HuH-7.5 (cell line): ENCODE data around the gene CCDC71L.

Source experiments
- DNase-seq: peaks from one replicate; pipeline ENCODE4 v3.0.0; 2011; ENCODE audit warnings: low spot score

The CCDC71L gene

GRCh38 chr7:106659166-106659962 lies 1.6 kb downstream of the CCDC71L start:
- no peak for DNase-seq

GRCh38 chr7:106658316-106659165 lies 2.4 kb downstream of the CCDC71L start:
- DNase-seq: no peak

GRCh38 chr7:106657085-106657991 lies 3.6 kb downstream of the CCDC71L start:
- no peak for DNase-seq

- DNase-seq: no peak
Measured at GRCh38 chr7:106655703-106656498, 5.1 kb downstream of the CCDC71L start.

- no peak for DNase-seq
Measured at GRCh38 chr7:106653488-106653887, 7.5 kb downstream of the CCDC71L start.

GRCh38 chr7:106652909-106653308 lies 8.0 kb downstream of the CCDC71L start:
- no peak for DNase-seq

GRCh38 chr7:106652092-106652491 lies 8.9 kb downstream of the CCDC71L start:
- DNase-seq: no peak

GRCh38 chr7:106646256-106646655 lies 14.7 kb downstream of the CCDC71L start:
- no peak for DNase-seq

- no peak for DNase-seq
Measured at GRCh38 chr7:106644999-106645398, 16.0 kb downstream of the CCDC71L start.

- DNase-seq: no peak
Measured at GRCh38 chr7:106643216-106644000, 17.6 kb downstream of the CCDC71L start.

GRCh38 chr7:106641416-106641815 lies 19.5 kb downstream of the CCDC71L start:
- DNase-seq: no peak

GRCh38 chr7:106640368-106641141 lies 20.4 kb downstream of the CCDC71L start:
- DNase-seq: no peak

- DNase-seq: no peak
Measured at GRCh38 chr7:106639476-106640334, 21.3 kb downstream of the CCDC71L start.

GRCh38 chr7:106635411-106635810 lies 25.5 kb downstream of the CCDC71L start:
- DNase-seq: no peak

GRCh38 chr7:106634958-106635357 lies 26.0 kb downstream of the CCDC71L start:
- no peak for DNase-seq

GRCh38 chr7:106630648-106631047 lies 30.3 kb downstream of the CCDC71L start:
- DNase-seq: no peak

- no peak for DNase-seq
Measured at GRCh38 chr7:106629516-106629915, 31.4 kb downstream of the CCDC71L start.

- DNase-seq: no peak
Measured at GRCh38 chr7:106626376-106627164, 34.4 kb downstream of the CCDC71L start.
